ENCODE results near the gene GLIPR1L1.

GRCh38 chr12:75350413-75350812 is 15.9 kb downstream of the GLIPR1L1 start:
- TF ChIP-seq CTCF (IDR thresholded peaks at IDR 0.05 in 4 of 5, conservative IDR thresholded peaks at IDR 0.05 in 1 of 5) (no peak), POLR2A (IDR thresholded peaks at IDR 0.05) (no peak)
